ENCODE measurements around the gene ATP5F1D.

ATP5F1D gene

DNA sequence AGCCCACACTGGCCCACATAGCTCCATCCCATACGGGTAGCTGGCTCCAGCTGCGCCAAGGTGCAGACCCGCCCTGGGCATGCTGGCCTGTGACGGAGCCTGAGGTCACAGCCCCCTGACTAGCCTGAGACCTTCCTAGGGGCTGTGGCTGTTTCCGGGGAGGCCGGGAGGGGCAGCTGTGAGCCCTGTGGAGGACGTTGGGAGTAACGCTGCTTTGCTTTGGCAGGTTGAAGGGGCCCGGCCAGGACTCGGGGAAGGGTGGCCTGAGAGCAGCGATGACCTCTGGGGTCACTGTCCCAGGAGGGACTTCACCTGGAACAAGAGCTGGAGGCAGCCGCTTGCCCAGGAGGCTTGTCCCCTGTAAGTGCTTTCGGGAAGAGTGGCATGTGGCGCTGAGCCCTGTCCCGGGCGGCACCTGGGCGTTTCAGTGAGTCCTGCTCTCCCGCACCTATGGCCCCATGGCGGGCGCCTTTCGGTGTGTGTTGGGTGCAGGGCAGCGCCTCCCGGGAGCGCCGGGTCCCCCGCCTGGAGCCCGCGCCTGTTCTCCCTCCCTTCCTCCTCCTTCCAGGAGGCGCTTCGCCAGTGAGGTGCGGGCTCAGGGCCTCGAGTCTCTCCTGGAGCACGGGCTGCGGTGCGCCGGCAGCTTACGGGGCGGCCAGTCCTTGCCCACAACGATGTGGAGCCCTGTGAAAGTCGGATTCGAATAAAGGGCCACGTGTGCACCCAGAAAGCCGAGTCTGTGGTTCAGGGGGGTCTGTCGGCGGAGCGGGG is 32.7 kb downstream of the ATP5F1D start:
- Histone ChIP-seq H3K23ac (ENCODE audit: low read length) (no peak overlapping the region), H3K4me1 (ENCODE audit: control insufficient read depth in 1 of 2, insufficient read depth in 2 of 2, low read length in 2 of 2) (peaks cover 23 to 26% of the 10 kb centered on the region in 2 experiments), H3K79me2 (ENCODE audit: control insufficient read depth, insufficient read depth, low read length, poor library complexity) (peaks cover 22% of the 10 kb centered on the region), H2AK5ac (ENCODE audit: low read length) (no peak overlapping the region), H3K27me3 (ENCODE audit: insufficient read depth, low read length) (no peaks in the 10 kb centered on the region), H3K4me2 (ENCODE audit: low read length) (peak overlapping the region; percentile 85), H4K8ac (ENCODE audit: low read depth, low read length) (peak overlapping the region; percentile 16), H3K4me3 (ENCODE audit: low read depth, low read length) (no peak overlapping the region), H2AFZ (ENCODE audit: insufficient read depth, low read length, poor library complexity) (no peak overlapping the region), H3K9ac (ENCODE audit: low read length) (no peak overlapping the region), H2BK12ac (ENCODE audit: low read length) (no peak overlapping the region), H3K18ac (ENCODE audit: low read length) (no peak overlapping the region), H3K9me3 (ENCODE audit: insufficient read depth, low read depth, low read length) (no peaks in the 10 kb centered on the region), H3K79me1 (ENCODE audit: low read length) (peaks cover 20% of the 10 kb centered on the region), H2BK120ac (ENCODE audit: insufficient read depth, low read length, poor library complexity) (no peak overlapping the region), H4K12ac (ENCODE audit: low read depth, low read length) (peak overlapping the region; percentile 92), H3K27ac (ENCODE audit: low read depth, low read length) (peak overlapping the region; percentile 88), H3K36me3 (ENCODE audit: control insufficient read depth in 1 of 2, insufficient read depth in 2 of 2, low read length in 2 of 2) (peaks cover 49 to 51% of the 10 kb centered on the region in 2 experiments), H4K91ac (ENCODE audit: low read depth, low read length) (peak overlapping the region; percentile 90), H3K4ac (ENCODE audit: low read depth, low read length) (peak overlapping the region; percentile 23), H3K14ac (ENCODE audit: low read length) (no peak overlapping the region), H2BK5ac (ENCODE audit: low read depth, low read length, poor library complexity) (no peak overlapping the region)
- no CpG with 5 or more reads among the region's 46 CpGs for WGBS (ENCODE audit: extremely low coverage, insufficient coverage, insufficient read length)
- DNase-seq: peak; percentile 75 to 81

GRCh38 chr19:1274852-1275259 is 33.3 kb downstream of the ATP5F1D start:
- WGBS (ENCODE audit: extremely low coverage, insufficient coverage, insufficient read length): no CpG with 5 or more reads among the region's 44 CpGs

GRCh38 chr19:1275260-1275975 is 33.9 kb downstream of the ATP5F1D start, which contains the start of gene FAM174C:
Gene FAM174C, plus strand, starts transcription at chr19:1275530. Its CDS starts 20 bp downstream, at chr19:1275550.
- Histone ChIP-seq H3K4ac (ENCODE audit: low read depth, low read length) (peak within 1 kb of the TSS; percentile 85), H4K12ac (ENCODE audit: low read depth, low read length) (peak within 1 kb of the TSS; percentile 94), H2AFZ (ENCODE audit: insufficient read depth, low read length, poor library complexity) (peak within 1 kb of the TSS; percentile 94), H3K27ac (ENCODE audit: low read depth, low read length) (peak within 1 kb of the TSS; percentile 100), H3K14ac (ENCODE audit: low read length) (peak within 1 kb of the TSS; percentile 99), H3K4me2 (ENCODE audit: low read length) (peak within 1 kb of the TSS; percentile 85), H3K79me2 (ENCODE audit: control insufficient read depth, insufficient read depth, low read length, poor library complexity) (peaks cover 12% of the 10 kb centered on the region), H3K18ac (ENCODE audit: low read length) (peak within 1 kb of the TSS; percentile 97), H2BK12ac (ENCODE audit: low read length) (peak within 1 kb of the TSS; percentile 10), H3K4me1 (ENCODE audit: control insufficient read depth in 1 of 2, insufficient read depth in 2 of 2, low read length in 2 of 2) (peaks cover 17 to 22% of the 10 kb centered on the region in 2 experiments), H2BK120ac (ENCODE audit: insufficient read depth, low read length, poor library complexity) (peak within 1 kb of the TSS; percentile 96), H3K9ac (ENCODE audit: low read length) (peak within 1 kb of the TSS; percentile 98), H3K4me3 (ENCODE audit: low read depth, low read length) (peak within 1 kb of the TSS; percentile 96), H4K8ac (ENCODE audit: low read depth, low read length) (peak within 1 kb of the TSS; percentile 98), H3K36me3 (ENCODE audit: control insufficient read depth in 1 of 2, insufficient read depth in 2 of 2, low read length in 2 of 2) (peaks cover 52 to 53% of the 10 kb centered on the region in 2 experiments), H2AK5ac (ENCODE audit: low read length) (peak within 1 kb of the TSS; percentile 96), H2BK5ac (ENCODE audit: low read depth, low read length, poor library complexity) (peak within 1 kb of the TSS; percentile 96), H3K79me1 (ENCODE audit: low read length) (peaks cover 12% of the 10 kb centered on the region), H3K23ac (ENCODE audit: low read length) (no peak within 1 kb of the TSS), H4K91ac (ENCODE audit: low read depth, low read length) (peak within 1 kb of the TSS; percentile 99), H3K9me3 (ENCODE audit: insufficient read depth, low read depth, low read length) (no peaks in the 10 kb centered on the region), H3K27me3 (ENCODE audit: insufficient read depth, low read length) (no peaks in the 10 kb centered on the region)
- peak; percentile 97 to 98 for DNase-seq
- no CpG with 5 or more reads among the region's 98 CpGs for WGBS (ENCODE audit: extremely low coverage, insufficient coverage, insufficient read length)

More at GRCh38 chr19:1274852-1275259, 33.3 kb downstream of the ATP5F1D start:
- Histone ChIP-seq H3K4me1 (ENCODE audit: control insufficient read depth in 1 of 2, insufficient read depth in 2 of 2, low read length in 2 of 2) (peaks cover 22 to 26% of the 10 kb centered on the region in 2 experiments), H3K79me1 (ENCODE audit: low read length) (peaks cover 15% of the 10 kb centered on the region), H4K91ac (ENCODE audit: low read depth, low read length) (peak overlapping the region; percentile 90), H3K4me3 (ENCODE audit: low read depth, low read length) (peak overlapping the region; percentile 69), H3K23ac (ENCODE audit: low read length) (no peak overlapping the region), H2BK5ac (ENCODE audit: low read depth, low read length, poor library complexity) (peak overlapping the region; percentile 74), H3K4me2 (ENCODE audit: low read length) (peak overlapping the region; percentile 85), H3K14ac (ENCODE audit: low read length) (peak overlapping the region; percentile 77), H3K9me3 (ENCODE audit: insufficient read depth, low read depth, low read length) (no peaks in the 10 kb centered on the region), H3K27ac (ENCODE audit: low read depth, low read length) (peak overlapping the region; percentile 88), H2AK5ac (ENCODE audit: low read length) (peak overlapping the region; percentile 81), H3K18ac (ENCODE audit: low read length) (peak overlapping the region; percentile 77), H2BK120ac (ENCODE audit: insufficient read depth, low read length, poor library complexity) (peak overlapping the region; percentile 54), H3K79me2 (ENCODE audit: control insufficient read depth, insufficient read depth, low read length, poor library complexity) (peaks cover 16% of the 10 kb centered on the region), H3K4ac (ENCODE audit: low read depth, low read length) (peak overlapping the region; percentile 82), H2AFZ (ENCODE audit: insufficient read depth, low read length, poor library complexity) (peak overlapping the region; percentile 58), H2BK12ac (ENCODE audit: low read length) (no peak overlapping the region), H3K27me3 (ENCODE audit: insufficient read depth, low read length) (no peaks in the 10 kb centered on the region), H4K12ac (ENCODE audit: low read depth, low read length) (peak overlapping the region; percentile 92), H3K9ac (ENCODE audit: low read length) (peak overlapping the region; percentile 88), H3K36me3 (ENCODE audit: control insufficient read depth in 1 of 2, insufficient read depth in 2 of 2, low read length in 2 of 2) (peaks cover 52 to 53% of the 10 kb centered on the region in 2 experiments), H4K8ac (ENCODE audit: low read depth, low read length) (peak overlapping the region; percentile 95)
- DNase-seq: no peak

- Histone ChIP-seq H2BK12ac (ENCODE audit: low read length) (peak overlapping the region; percentile 10), H3K27ac (ENCODE audit: low read depth, low read length) (peak overlapping the region; percentile 75), H3K79me2 (ENCODE audit: control insufficient read depth, insufficient read depth, low read length, poor library complexity) (peaks cover 12% of the 10 kb centered on the region), H4K91ac (ENCODE audit: low read depth, low read length) (peak overlapping the region; percentile 88), H3K9ac (ENCODE audit: low read length) (peak overlapping the region; percentile 90), H2AK5ac (ENCODE audit: low read length) (peak overlapping the region; percentile 88), H4K12ac (ENCODE audit: low read depth, low read length) (peak overlapping the region; percentile 60), H2BK120ac (ENCODE audit: insufficient read depth, low read length, poor library complexity) (peak overlapping the region; percentile 55), H4K8ac (ENCODE audit: low read depth, low read length) (peak overlapping the region; percentile 80), H3K4ac (ENCODE audit: low read depth, low read length) (peak overlapping the region; percentile 81), H2AFZ (ENCODE audit: insufficient read depth, low read length, poor library complexity) (peak overlapping the region; percentile 79), H3K79me1 (ENCODE audit: low read length) (peaks cover 12% of the 10 kb centered on the region), H3K9me3 (ENCODE audit: insufficient read depth, low read depth, low read length) (no peaks in the 10 kb centered on the region), H3K36me3 (ENCODE audit: control insufficient read depth in 1 of 2, insufficient read depth in 2 of 2, low read length in 2 of 2) (peaks cover 48% of the 10 kb centered on the region in 2 experiments), H3K14ac (ENCODE audit: low read length) (peak overlapping the region; percentile 94), H2BK5ac (ENCODE audit: low read depth, low read length, poor library complexity) (peak overlapping the region; percentile 81), H3K4me2 (ENCODE audit: low read length) (peak overlapping the region; percentile 82), H3K23ac (ENCODE audit: low read length) (no peak overlapping the region), H3K4me3 (ENCODE audit: low read depth, low read length) (peak overlapping the region; percentile 79), H3K27me3 (ENCODE audit: insufficient read depth, low read length) (no peaks in the 10 kb centered on the region), H3K4me1 (ENCODE audit: control insufficient read depth in 1 of 2, insufficient read depth in 2 of 2, low read length in 2 of 2) (peaks cover 17 to 18% of the 10 kb centered on the region in 2 experiments), H3K18ac (ENCODE audit: low read length) (peak overlapping the region; percentile 81)
- no peak for DNase-seq
- no CpG with 5 or more reads among the region's 43 CpGs for WGBS (ENCODE audit: extremely low coverage, insufficient coverage, insufficient read length)
These were observed 34.6 kb downstream of the ATP5F1D start for GRCh38 chr19:1275976-1276627.
